Lung (tissue), 12 donors: ENCODE measurements around the gene STARD7. TPM values are rescaled to one million over a fixed set of nuclear protein-coding genes. Genes with fewer than 3 reads are reported as not detected.

Experiments used
- ATAC-seq: fragments of 200-7000 bp; cut with Tn5 transposase; one replicate; pipeline ENCODE4 v1.9.1; 2020; ENCODE audit warnings: moderate number of reproducible peaks; ENCODE audit not compliant: insufficient read depth, low FRiP score
- DNase-seq, 3 donors: peaks; one replicate each; pipeline ENCODE4 v3.0.0-alpha.2; 2013 to 2017
- H3K27ac ChIP-seq, 2 donors: one replicate each; pipeline ENCODE4 v1.5.1; 2013; ENCODE audit warnings: mild to moderate bottlenecking in 2 of 2, moderate library complexity in 2 of 2, control low read depth in 1 of 2, inconsistent platforms in 1 of 2, low read depth in 1 of 2, low read length in 1 of 2
- H3K27me3 ChIP-seq, 3 donors: one replicate each; pipeline ENCODE4 v1.5.1; 2013; ENCODE audit warnings: low read length in 2 of 3; ENCODE audit not compliant: control insufficient read depth in 3 of 3, insufficient read depth in 3 of 3
- H3K36me3 ChIP-seq, 4 donors: one replicate each; pipeline ENCODE4 v1.5.1; 2013; ENCODE audit warnings: low read length in 4 of 4, mild to moderate bottlenecking in 1 of 4, moderate library complexity in 1 of 4; ENCODE audit not compliant: control insufficient read depth in 4 of 4, insufficient read depth in 4 of 4
- H3K4me1 ChIP-seq, 5 donors: one replicate each; pipeline ENCODE4 v1.5.1; 2013; ENCODE audit warnings: low read length in 5 of 5, mild to moderate bottlenecking in 2 of 5, moderate library complexity in 1 of 5; ENCODE audit not compliant: control insufficient read depth in 5 of 5, insufficient read depth in 5 of 5
- H3K4me3 ChIP-seq: one replicate; pipeline ENCODE4 v1.5.1; 2013; ENCODE audit warnings: mild to moderate bottlenecking, control low read depth, moderate library complexity
- H3K9ac ChIP-seq, 2 donors: one replicate each; pipeline ENCODE4 v1.5.1; 2013; ENCODE audit warnings: low read length in 2 of 2, control low read depth in 1 of 2; ENCODE audit not compliant: insufficient read depth in 1 of 2
- H3K9me3 ChIP-seq, 4 donors: one replicate each; pipeline ENCODE4 v1.5.1; 2013; ENCODE audit warnings: low read length in 3 of 4, mild to moderate bottlenecking in 1 of 4, moderate library complexity in 1 of 4; ENCODE audit not compliant: control insufficient read depth in 4 of 4, insufficient read depth in 3 of 4
- WGBS, 2 donors: extraction: QIAGEN DNeasy Blood & Tissue Kit; methylation state at CpG; one replicate each; pipeline ENCODE4 v1.1.7; 2013; 5-methylcytosine and 5-hydroxymethylcytosine counted together
- polyA plus RNA-seq, 2 donors: library from polyadenylated mRNA; stranded (reverse); fragments of 200-250 nt; gene quantifications; one replicate each; pipeline ENCODE4 v1.2.1, GENCODE V29; 2013
- total RNA-seq, 2 donors: library from RNA; depleted of rRNA in 1 of 2; stranded (reverse); fragments of >200 nt in 1 of 2; gene quantifications; one replicate each; pipeline ENCODE4 v1.2.1, GENCODE V29; 2014 to 2021
- TF ChIP-seq, protein P1 (sequence below): IDR thresholded peaks from 2 replicates; pipeline ENCODE4 v1.5.1; 2012; ENCODE audit warnings: mild to moderate bottlenecking; ENCODE audit errors: control extremely low read depth, extremely low read depth
- donor health status: control.
- donor health status: control.
- donor health status: Bipolar disorder and iron deficiency.
- donor health status: healthy.
- donor health status: DM: yes; HTN: yes; CAD: no.

The STARD7 gene
- total and polyA plus RNA-seq, 4 donors, result 52.2 to 141 (median 92.9) TPM

DNA sequence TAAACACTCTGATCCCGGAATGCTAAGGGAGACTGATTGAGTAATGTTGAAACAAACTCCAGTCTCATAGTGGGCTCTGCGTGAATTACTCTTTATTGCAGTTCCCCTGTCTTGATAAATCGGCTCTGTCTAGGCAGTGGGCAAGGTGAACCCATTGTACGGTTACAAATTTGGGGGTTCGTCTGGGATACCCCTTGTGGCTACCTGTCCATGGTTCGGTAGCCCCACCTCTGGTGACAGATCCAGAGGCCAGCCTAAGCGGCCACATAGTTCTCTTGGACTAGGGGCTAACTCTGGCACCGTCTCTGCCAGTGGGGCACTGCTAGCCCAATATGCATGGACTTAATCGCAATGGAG lies 1.1 kb upstream of the STARD7 start:
- ATAC-seq (no peak), DNase-seq (no peak)
- Histone ChIP-seq H3K4me1 (peaks cover 1 to 36% (median 17%) of the 10 kb centered on the region in 5 donors), H3K36me3 (no peaks in the 10 kb centered on the region), H3K27me3 (no peaks in the 10 kb centered on the region), H3K27ac (peak overlapping the region; percentile 26 to 59), H3K4me3 (no peak overlapping the region), H3K9ac (no peak overlapping the region), H3K9me3 (no peaks in the 10 kb centered on the region)
- WGBS, 2 donors, result 89 to 90% methylated on average over 9 of the region's 9 CpGs
- TF ChIP-seq, protein P1, sequence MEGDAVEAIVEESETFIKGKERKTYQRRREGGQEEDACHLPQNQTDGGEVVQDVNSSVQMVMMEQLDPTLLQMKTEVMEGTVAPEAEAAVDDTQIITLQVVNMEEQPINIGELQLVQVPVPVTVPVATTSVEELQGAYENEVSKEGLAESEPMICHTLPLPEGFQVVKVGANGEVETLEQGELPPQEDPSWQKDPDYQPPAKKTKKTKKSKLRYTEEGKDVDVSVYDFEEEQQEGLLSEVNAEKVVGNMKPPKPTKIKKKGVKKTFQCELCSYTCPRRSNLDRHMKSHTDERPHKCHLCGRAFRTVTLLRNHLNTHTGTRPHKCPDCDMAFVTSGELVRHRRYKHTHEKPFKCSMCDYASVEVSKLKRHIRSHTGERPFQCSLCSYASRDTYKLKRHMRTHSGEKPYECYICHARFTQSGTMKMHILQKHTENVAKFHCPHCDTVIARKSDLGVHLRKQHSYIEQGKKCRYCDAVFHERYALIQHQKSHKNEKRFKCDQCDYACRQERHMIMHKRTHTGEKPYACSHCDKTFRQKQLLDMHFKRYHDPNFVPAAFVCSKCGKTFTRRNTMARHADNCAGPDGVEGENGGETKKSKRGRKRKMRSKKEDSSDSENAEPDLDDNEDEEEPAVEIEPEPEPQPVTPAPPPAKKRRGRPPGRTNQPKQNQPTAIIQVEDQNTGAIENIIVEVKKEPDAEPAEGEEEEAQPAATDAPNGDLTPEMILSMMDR, result no peak

DNA sequence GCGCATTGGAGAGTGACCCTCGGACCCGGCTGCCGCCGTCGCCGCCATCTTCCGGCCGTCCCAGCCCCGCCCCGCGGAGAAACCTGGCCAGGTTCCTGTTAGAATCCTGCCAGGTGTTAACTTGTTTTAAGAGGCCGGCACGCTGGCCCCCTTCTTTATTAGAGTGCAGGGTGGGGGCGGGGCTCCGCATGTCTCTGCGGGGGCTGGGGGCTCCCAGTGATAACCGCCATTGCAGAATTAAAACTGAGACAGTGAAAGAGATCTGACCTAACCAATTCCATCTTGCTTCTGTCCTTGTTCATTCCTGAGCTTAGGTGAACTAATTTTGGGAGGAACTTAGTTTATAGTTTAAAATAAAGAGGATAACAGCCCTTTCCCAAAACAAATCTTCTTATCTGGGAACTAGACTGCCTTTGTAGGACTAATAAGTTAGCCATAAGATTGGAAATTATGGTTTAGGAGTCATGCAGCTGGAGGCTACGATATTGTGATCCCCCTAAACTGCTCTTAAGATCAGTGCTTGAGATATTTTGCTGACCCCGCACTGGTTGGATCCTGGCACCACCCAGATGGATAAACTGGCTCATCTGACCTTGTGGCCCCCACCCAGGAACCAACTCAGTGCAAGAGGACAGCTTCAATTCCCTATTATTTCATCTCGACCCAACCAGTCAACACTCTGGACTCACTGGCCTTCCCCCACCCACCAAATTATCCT lies 543 bp upstream of the STARD7 start:
- Histone ChIP-seq H3K27ac (peak overlapping the region; percentile 59 to 99), H3K4me3 (peak overlapping the region; percentile 94), H3K27me3 (no peaks in the 10 kb centered on the region), H3K9ac (peak overlapping the region in 1 of 2 donors; percentile 71), H3K36me3 (no peaks in the 10 kb centered on the region), H3K9me3 (no peaks in the 10 kb centered on the region), H3K4me1 (peaks cover 4 to 39% (median 17%) of the 10 kb centered on the region in 5 donors)
- ATAC-seq (no peak), DNase-seq (peak in 1 of 3 donors; percentile 7)
- TF ChIP-seq, protein P1, result no peak
- 8 to 9% methylated on average over 20 to 21 of the region's 21 CpGs for WGBS, 2 donors

DNA sequence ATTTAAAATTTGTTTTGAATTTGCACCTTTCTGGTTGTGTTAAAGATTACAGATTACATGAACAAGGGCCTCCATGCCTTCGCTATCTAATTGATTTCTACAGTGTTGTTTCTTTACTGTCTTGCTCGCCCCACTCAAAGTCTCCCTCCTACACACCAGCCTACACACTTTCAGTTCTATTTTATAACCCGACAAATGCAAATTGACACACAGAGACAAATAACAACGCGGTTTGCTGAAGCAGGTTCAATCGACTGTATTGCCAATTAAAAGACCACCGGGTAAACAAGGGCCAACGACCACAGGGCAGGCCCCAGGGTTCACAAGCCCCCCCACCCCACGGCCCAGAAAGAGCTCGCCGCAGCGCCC lies 869 bp downstream of the STARD7 start:
- ATAC-seq, result no peak
- peak overlapping the region; percentile 99 for H3K27ac ChIP-seq
- no peaks in the 10 kb centered on the region for H3K9me3 ChIP-seq
- no peak for DNase-seq
- H3K4me3 ChIP-seq, result peak overlapping the region; percentile 94
- peaks cover 0 to 4% (median 0%) of the 10 kb centered on the region in 4 donors for H3K36me3 ChIP-seq
- peaks cover 8 to 39% (median 19%) of the 10 kb centered on the region in 5 donors for H3K4me1 ChIP-seq
- WGBS, 2 donors, result 0% methylated on average over 12 of the region's 12 CpGs
- TF ChIP-seq, protein P1, result no peak
- H3K9ac ChIP-seq, result peak overlapping the region; percentile 72 to 74
- H3K27me3 ChIP-seq, result no peaks in the 10 kb centered on the region
